ENCODE measurements around the gene DPP9.

Gene DPP9

DNA sequence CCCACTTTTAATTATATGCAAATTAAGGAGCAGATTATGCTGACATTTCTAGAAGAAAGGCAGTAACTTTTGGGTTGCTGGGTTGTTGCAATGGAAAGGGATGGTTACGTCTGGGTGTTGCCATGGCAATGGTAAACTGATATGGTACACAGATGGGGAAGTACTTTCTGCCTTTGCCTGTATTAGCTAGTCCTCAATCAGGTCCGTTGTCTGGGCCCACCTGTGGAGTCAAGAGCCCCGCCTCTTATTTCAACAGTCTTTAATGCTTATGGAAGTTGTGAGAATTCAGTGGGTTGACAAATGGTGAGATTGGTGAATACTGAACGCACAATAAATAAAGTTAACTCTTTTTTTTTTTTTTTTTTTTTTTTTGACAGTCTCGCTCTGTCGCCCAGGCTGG is 30.6 kb upstream of the DPP9 start:
- TF ChIP-seq TCF12 (IDR thresholded peaks at IDR 0.05; ENCODE audit: low read depth): no peak
- no peak for TF ChIP-seq FOXM1 (IDR thresholded peaks at IDR 0.05; ENCODE audit: borderline replicate concordance, low read depth)
- TF ChIP-seq ZBTB7A (IDR thresholded peaks at IDR 0.05; ENCODE audit: low read depth): no peak
- no peak for TF ChIP-seq CREB1 (IDR thresholded peaks at IDR 0.05; ENCODE audit: low read depth)
- TF ChIP-seq, protein P1, sequence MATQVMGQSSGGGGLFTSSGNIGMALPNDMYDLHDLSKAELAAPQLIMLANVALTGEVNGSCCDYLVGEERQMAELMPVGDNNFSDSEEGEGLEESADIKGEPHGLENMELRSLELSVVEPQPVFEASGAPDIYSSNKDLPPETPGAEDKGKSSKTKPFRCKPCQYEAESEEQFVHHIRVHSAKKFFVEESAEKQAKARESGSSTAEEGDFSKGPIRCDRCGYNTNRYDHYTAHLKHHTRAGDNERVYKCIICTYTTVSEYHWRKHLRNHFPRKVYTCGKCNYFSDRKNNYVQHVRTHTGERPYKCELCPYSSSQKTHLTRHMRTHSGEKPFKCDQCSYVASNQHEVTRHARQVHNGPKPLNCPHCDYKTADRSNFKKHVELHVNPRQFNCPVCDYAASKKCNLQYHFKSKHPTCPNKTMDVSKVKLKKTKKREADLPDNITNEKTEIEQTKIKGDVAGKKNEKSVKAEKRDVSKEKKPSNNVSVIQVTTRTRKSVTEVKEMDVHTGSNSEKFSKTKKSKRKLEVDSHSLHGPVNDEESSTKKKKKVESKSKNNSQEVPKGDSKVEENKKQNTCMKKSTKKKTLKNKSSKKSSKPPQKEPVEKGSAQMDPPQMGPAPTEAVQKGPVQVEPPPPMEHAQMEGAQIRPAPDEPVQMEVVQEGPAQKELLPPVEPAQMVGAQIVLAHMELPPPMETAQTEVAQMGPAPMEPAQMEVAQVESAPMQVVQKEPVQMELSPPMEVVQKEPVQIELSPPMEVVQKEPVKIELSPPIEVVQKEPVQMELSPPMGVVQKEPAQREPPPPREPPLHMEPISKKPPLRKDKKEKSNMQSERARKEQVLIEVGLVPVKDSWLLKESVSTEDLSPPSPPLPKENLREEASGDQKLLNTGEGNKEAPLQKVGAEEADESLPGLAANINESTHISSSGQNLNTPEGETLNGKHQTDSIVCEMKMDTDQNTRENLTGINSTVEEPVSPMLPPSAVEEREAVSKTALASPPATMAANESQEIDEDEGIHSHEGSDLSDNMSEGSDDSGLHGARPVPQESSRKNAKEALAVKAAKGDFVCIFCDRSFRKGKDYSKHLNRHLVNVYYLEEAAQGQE (IDR thresholded peaks at IDR 0.05; ENCODE audit: low read depth): no peak
- TF ChIP-seq, protein P2, sequence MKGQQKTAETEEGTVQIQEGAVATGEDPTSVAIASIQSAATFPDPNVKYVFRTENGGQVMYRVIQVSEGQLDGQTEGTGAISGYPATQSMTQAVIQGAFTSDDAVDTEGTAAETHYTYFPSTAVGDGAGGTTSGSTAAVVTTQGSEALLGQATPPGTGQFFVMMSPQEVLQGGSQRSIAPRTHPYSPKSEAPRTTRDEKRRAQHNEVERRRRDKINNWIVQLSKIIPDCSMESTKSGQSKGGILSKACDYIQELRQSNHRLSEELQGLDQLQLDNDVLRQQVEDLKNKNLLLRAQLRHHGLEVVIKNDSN (IDR thresholded peaks at IDR 0.05): no peak
- no peak for TF ChIP-seq TAF1 (IDR thresholded peaks at IDR 0.05; ENCODE audit: low read depth)
- TF ChIP-seq EGR1 (IDR thresholded peaks at IDR 0.05): no peak
- TF ChIP-seq TEAD4 (IDR thresholded peaks at IDR 0.05): no peak
- TF ChIP-seq EP300 (IDR thresholded peaks at IDR 0.05; ENCODE audit: borderline replicate concordance): no peak

DNA sequence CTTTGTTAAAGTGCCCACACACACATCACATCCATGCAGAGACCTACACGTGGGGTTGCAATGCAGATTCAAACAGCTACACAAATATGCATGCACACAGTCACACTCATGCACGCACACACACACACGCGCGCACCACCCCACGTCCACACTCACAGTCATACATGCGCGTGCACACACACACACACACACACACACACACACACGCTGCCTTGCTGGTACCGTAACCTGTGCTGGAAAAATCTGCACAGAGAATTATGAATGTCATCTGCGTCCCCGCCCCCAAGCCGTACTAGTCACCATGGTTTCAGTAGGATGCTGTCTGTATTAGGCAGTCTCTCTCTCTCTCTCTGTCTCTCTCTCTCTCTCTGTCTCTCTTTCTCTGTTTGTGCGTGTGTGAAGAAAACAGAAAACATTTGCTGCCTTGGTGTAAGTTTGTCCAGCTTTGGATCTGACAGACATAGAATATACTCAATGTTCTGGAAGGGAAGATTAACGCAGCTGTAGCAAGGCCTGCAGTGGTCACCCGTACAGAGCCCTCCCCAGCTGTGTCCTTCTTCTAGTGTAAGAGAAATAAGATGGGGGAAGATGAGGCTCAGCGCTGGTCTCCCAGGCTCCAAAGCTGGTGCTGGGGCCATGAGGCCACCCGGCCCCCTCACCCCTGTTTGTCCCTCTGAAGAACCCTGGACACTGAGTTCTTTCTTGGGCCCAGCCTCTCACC is 26.4 kb upstream of the DPP9 start:
- TF ChIP-seq CREB1 (IDR thresholded peaks at IDR 0.05; ENCODE audit: low read depth) (no peak), TCF12 (IDR thresholded peaks at IDR 0.05; ENCODE audit: low read depth) (no peak), EP300 (IDR thresholded peaks at IDR 0.05; ENCODE audit: borderline replicate concordance) (no peak), RAD21 (IDR thresholded peaks at IDR 0.05; ENCODE audit: low read depth) (no peak), FOXM1 (IDR thresholded peaks at IDR 0.05; ENCODE audit: borderline replicate concordance, low read depth) (no peak), NFIC (IDR thresholded peaks at IDR 0.05) (no peak), TAF1 (IDR thresholded peaks at IDR 0.05; ENCODE audit: low read depth) (no peak), EGR1 (IDR thresholded peaks at IDR 0.05) (no peak), YY1 (IDR thresholded peaks at IDR 0.05; ENCODE audit: low read depth) (no peak), ZBTB7A (IDR thresholded peaks at IDR 0.05; ENCODE audit: low read depth) (no peak), TEAD4 (IDR thresholded peaks at IDR 0.05) (no peak), CEBPB (IDR thresholded peaks at IDR 0.05) (no peak)
- TF ChIP-seq, protein P2 (IDR thresholded peaks at IDR 0.05): no peak
- TF ChIP-seq, protein P1 (IDR thresholded peaks at IDR 0.05; ENCODE audit: low read depth): no peak
- TF ChIP-seq, protein P3, sequence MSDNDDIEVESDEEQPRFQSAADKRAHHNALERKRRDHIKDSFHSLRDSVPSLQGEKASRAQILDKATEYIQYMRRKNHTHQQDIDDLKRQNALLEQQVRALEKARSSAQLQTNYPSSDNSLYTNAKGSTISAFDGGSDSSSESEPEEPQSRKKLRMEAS (IDR thresholded peaks at IDR 0.05): no peak

DNA sequence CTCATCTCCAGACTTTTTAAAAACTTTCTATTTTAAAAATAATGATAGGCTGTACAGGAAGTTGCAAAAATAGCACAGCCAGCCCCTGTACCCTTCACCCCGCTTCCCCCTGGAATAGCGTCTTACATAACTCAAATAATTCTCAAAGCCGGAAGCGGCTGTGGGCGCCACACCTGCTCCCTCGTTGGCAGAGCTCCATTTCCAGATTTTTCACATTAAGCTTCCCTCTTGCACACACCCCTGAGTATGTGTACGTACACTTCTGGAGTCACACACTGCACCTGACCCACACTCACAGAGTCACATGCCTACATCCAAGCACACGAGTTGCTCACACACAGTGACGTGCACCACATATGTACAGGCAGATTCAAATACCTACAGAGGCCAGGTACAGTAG is 24.9 kb upstream of the DPP9 start:
- TF ChIP-seq TEAD4 (IDR thresholded peaks at IDR 0.05) (no peak), CREB1 (IDR thresholded peaks at IDR 0.05; ENCODE audit: low read depth) (no peak), TAF1 (IDR thresholded peaks at IDR 0.05; ENCODE audit: low read depth) (no peak), EP300 (IDR thresholded peaks at IDR 0.05; ENCODE audit: borderline replicate concordance) (no peak), RAD21 (IDR thresholded peaks at IDR 0.05; ENCODE audit: low read depth) (no peak), NFIC (IDR thresholded peaks at IDR 0.05) (no peak)
- TF ChIP-seq, protein P2 (IDR thresholded peaks at IDR 0.05): no peak

DNA sequence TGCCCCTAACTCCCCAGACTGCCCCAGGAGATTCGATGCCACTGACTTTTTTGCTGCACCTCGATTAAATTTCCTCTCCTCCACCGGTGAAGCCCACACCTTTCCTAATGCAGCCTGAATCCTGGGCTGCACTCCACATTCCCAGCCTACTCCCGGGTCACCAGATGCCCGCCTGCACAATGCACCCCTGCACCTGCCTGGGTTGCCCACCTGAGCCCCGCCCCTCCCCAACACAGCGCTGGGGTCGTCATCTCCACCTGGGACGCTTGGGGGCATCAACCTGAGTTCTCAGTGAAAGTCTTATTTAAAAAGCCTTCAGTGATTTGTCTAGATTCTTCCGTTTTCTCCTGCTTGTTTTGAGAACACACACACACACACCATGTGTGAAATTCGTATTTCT is 24.5 kb upstream of the DPP9 start:
- no peak for TF ChIP-seq YY1 (IDR thresholded peaks at IDR 0.05; ENCODE audit: low read depth)
- TF ChIP-seq NFIC (IDR thresholded peaks at IDR 0.05): no peak
- TF ChIP-seq, protein P1 (IDR thresholded peaks at IDR 0.05; ENCODE audit: low read depth): no peak
- no peak for TF ChIP-seq EP300 (IDR thresholded peaks at IDR 0.05; ENCODE audit: borderline replicate concordance)
- no peak for TF ChIP-seq EGR1 (IDR thresholded peaks at IDR 0.05)
- no peak for TF ChIP-seq TEAD4 (IDR thresholded peaks at IDR 0.05)
- no peak for TF ChIP-seq ZBTB7A (IDR thresholded peaks at IDR 0.05; ENCODE audit: low read depth)
- no peak for TF ChIP-seq TAF1 (IDR thresholded peaks at IDR 0.05; ENCODE audit: low read depth)
